Measurements from ENCODE around the gene ELFN1.

Gene ELFN1

GRCh38 chr7:1694611-1695511 is 24.8 kb downstream of the ELFN1 start:
- no peak for DNase-seq (ENCODE audit: low spot score)

- DNase-seq (ENCODE audit: low spot score), result no peak
Observed at GRCh38 chr7:1695800-1696454, 25.9 kb downstream of the ELFN1 start.

GRCh38 chr7:1696671-1697498 is 26.8 kb downstream of the ELFN1 start:
- no peak for DNase-seq (ENCODE audit: low spot score)

- no peak for DNase-seq (ENCODE audit: low spot score)
Observed at GRCh38 chr7:1697499-1698125, 27.5 kb downstream of the ELFN1 start.

GRCh38 chr7:1698201-1698600 is 28.1 kb downstream of the ELFN1 start:
- no peak for DNase-seq (ENCODE audit: low spot score)

GRCh38 chr7:1698951-1699350 is 28.9 kb downstream of the ELFN1 start:
- no peak for DNase-seq (ENCODE audit: low spot score)

GRCh38 chr7:1700086-1700485 is 30.0 kb downstream of the ELFN1 start:
- no peak for DNase-seq (ENCODE audit: low spot score)

GRCh38 chr7:1700536-1701333 is 30.7 kb downstream of the ELFN1 start:
- no peak for DNase-seq (ENCODE audit: low spot score)

- no peak for DNase-seq (ENCODE audit: low spot score)
Observed at GRCh38 chr7:1702652-1703051, 32.6 kb downstream of the ELFN1 start.

GRCh38 chr7:1703441-1703840 is 33.4 kb downstream of the ELFN1 start:
- DNase-seq (ENCODE audit: low spot score), result no peak

GRCh38 chr7:1703871-1704810 is 34.1 kb downstream of the ELFN1 start:
- DNase-seq (ENCODE audit: low spot score), result no peak

- no peak for DNase-seq (ENCODE audit: low spot score)
Observed at GRCh38 chr7:1704811-1705738, 35.0 kb downstream of the ELFN1 start.

GRCh38 chr7:1705856-1706255 is 35.8 kb downstream of the ELFN1 start:
- no peak for DNase-seq (ENCODE audit: low spot score)

GRCh38 chr7:1706381-1706720 is 36.3 kb downstream of the ELFN1 start:
- DNase-seq (ENCODE audit: low spot score), result no peak

- DNase-seq (ENCODE audit: low spot score), result no peak
Observed at GRCh38 chr7:1706721-1707613, 36.9 kb downstream of the ELFN1 start.

GRCh38 chr7:1707756-1708595 is 37.9 kb downstream of the ELFN1 start:
- DNase-seq (ENCODE audit: low spot score), result no peak

GRCh38 chr7:1708596-1709251 is 38.6 kb downstream of the ELFN1 start:
- DNase-seq (ENCODE audit: low spot score), result no peak

Data from putamen (tissue), 1 donor.